IPS-15b (cell line): ENCODE measurements around the gene ZNF787.
A peak's percentile ranks its signal among the peaks of the same experiment; 100 is the strongest.

ENCODE experiments used
- H3K27me3 ChIP-seq: one replicate; pipeline ENCODE4 v1.6.1; 2013; ENCODE audit warnings: low read length; ENCODE audit not compliant: control insufficient read depth, insufficient read depth
- H3K36me3 ChIP-seq: one replicate; pipeline ENCODE4 v1.6.1; 2013; ENCODE audit warnings: low read length; ENCODE audit not compliant: control insufficient read depth, insufficient read depth
- H3K4me1 ChIP-seq: one replicate; pipeline ENCODE4 v1.6.1; 2013; ENCODE audit warnings: mild to moderate bottlenecking, low read length; ENCODE audit not compliant: control insufficient read depth, insufficient read depth
- H3K4me3 ChIP-seq: one replicate; pipeline ENCODE4 v1.5.1; 2013; ENCODE audit warnings: low read depth, low read length
- H3K9ac ChIP-seq: one replicate; pipeline ENCODE4 v1.6.1; 2013; ENCODE audit warnings: low read depth, mild to moderate bottlenecking, low read length
- H3K9me3 ChIP-seq: one replicate; pipeline ENCODE4 v1.6.1; 2013; ENCODE audit warnings: mild to moderate bottlenecking, low read length; ENCODE audit not compliant: control insufficient read depth, insufficient read depth

ZNF787 gene

GRCh38 chr19:56087647-56088496 lies 33.2 kb downstream of the ZNF787 start:
- Histone ChIP-seq H3K4me3 (no peak overlapping the region), H3K27me3 (no peaks in the 10 kb centered on the region), H3K4me1 (peaks cover 8% of the 10 kb centered on the region), H3K9ac (no peak overlapping the region), H3K36me3 (peaks cover 20% of the 10 kb centered on the region), H3K9me3 (no peaks in the 10 kb centered on the region)

GRCh38 chr19:56086671-56087430 lies 34.2 kb downstream of the ZNF787 start:
- Histone ChIP-seq H3K4me3 (no peak overlapping the region), H3K9ac (no peak overlapping the region)

GRCh38 chr19:56085571-56086275 lies 35.4 kb downstream of the ZNF787 start:
- Histone ChIP-seq H3K4me1 (peaks cover 6% of the 10 kb centered on the region), H3K9ac (no peak overlapping the region), H3K4me3 (no peak overlapping the region), H3K27me3 (no peaks in the 10 kb centered on the region), H3K36me3 (peaks cover 14% of the 10 kb centered on the region), H3K9me3 (no peaks in the 10 kb centered on the region)

More at GRCh38 chr19:56086671-56087430, 34.2 kb downstream of the ZNF787 start:
- H3K27me3 ChIP-seq = no peaks in the 10 kb centered on the region
- peaks cover 6% of the 10 kb centered on the region for H3K4me1 ChIP-seq
- no peaks in the 10 kb centered on the region for H3K9me3 ChIP-seq
- H3K36me3 ChIP-seq = peaks cover 16% of the 10 kb centered on the region

- Histone ChIP-seq H3K9me3 (no peaks in the 10 kb centered on the region), H3K4me1 (peaks cover 6% of the 10 kb centered on the region), H3K36me3 (peaks cover 14% of the 10 kb centered on the region), H3K27me3 (no peaks in the 10 kb centered on the region), H3K9ac (no peak overlapping the region), H3K4me3 (no peak overlapping the region)
These were observed 36.1 kb downstream of the ZNF787 start for GRCh38 chr19:56084835-56085536.

GRCh38 chr19:56083668-56084067 lies 37.4 kb downstream of the ZNF787 start:
- H3K27me3 ChIP-seq = no peaks in the 10 kb centered on the region
- H3K4me3 ChIP-seq = no peak overlapping the region
- H3K36me3 ChIP-seq = peaks cover 7% of the 10 kb centered on the region
- H3K4me1 ChIP-seq = peaks cover 6% of the 10 kb centered on the region
- no peak overlapping the region for H3K9ac ChIP-seq
- no peaks in the 10 kb centered on the region for H3K9me3 ChIP-seq

- no peaks in the 10 kb centered on the region for H3K9me3 ChIP-seq
- H3K9ac ChIP-seq = peak overlapping the region; percentile 65
- no peaks in the 10 kb centered on the region for H3K27me3 ChIP-seq
- H3K4me1 ChIP-seq = peaks cover 5% of the 10 kb centered on the region
- H3K36me3 ChIP-seq = peaks cover 3% of the 10 kb centered on the region
- peak overlapping the region; percentile 78 for H3K4me3 ChIP-seq
These were observed 40.3 kb downstream of the ZNF787 start for GRCh38 chr19:56080669-56081401.

GRCh38 chr19:56079609-56080008 lies 41.5 kb downstream of the ZNF787 start:
- H3K27me3 ChIP-seq = no peaks in the 10 kb centered on the region
- peaks cover 3% of the 10 kb centered on the region for H3K4me1 ChIP-seq
- no peak overlapping the region for H3K4me3 ChIP-seq
- no peaks in the 10 kb centered on the region for H3K9me3 ChIP-seq
- H3K9ac ChIP-seq = no peak overlapping the region
- H3K36me3 ChIP-seq = no peaks in the 10 kb centered on the region

GRCh38 chr19:56076498-56076897 lies 44.6 kb downstream of the ZNF787 start:
- no peak overlapping the region for H3K9ac ChIP-seq
- no peaks in the 10 kb centered on the region for H3K27me3 ChIP-seq
- no peaks in the 10 kb centered on the region for H3K36me3 ChIP-seq

GRCh38 chr19:56071151-56071550 lies 49.9 kb downstream of the ZNF787 start:
- Histone ChIP-seq H3K4me1 (no peaks in the 10 kb centered on the region), H3K9me3 (no peaks in the 10 kb centered on the region), H3K9ac (no peak overlapping the region), H3K4me3 (no peak overlapping the region), H3K36me3 (no peaks in the 10 kb centered on the region), H3K27me3 (peaks cover 8% of the 10 kb centered on the region)

More at GRCh38 chr19:56076498-56076897, 44.6 kb downstream of the ZNF787 start:
- H3K9me3 ChIP-seq = no peaks in the 10 kb centered on the region
- H3K4me1 ChIP-seq = no peaks in the 10 kb centered on the region
- H3K4me3 ChIP-seq = no peak overlapping the region

- H3K4me3 ChIP-seq = no peak overlapping the region
- H3K9me3 ChIP-seq = no peaks in the 10 kb centered on the region
- H3K36me3 ChIP-seq = no peaks in the 10 kb centered on the region
- peaks cover 16% of the 10 kb centered on the region for H3K27me3 ChIP-seq
- H3K4me1 ChIP-seq = no peaks in the 10 kb centered on the region
- no peak overlapping the region for H3K9ac ChIP-seq
These were observed 51.5 kb downstream of the ZNF787 start for GRCh38 chr19:56069642-56070041.
